GM18511 (cell line): ENCODE measurements around the gene LTBP1.

ENCODE experiments used
- ATAC-seq: cut with Tn5 transposase; IDR thresholded peaks from one replicate; pipeline ENCODE4 v1.9.1; 2021; ENCODE audit warnings: mild to moderate bottlenecking, moderate library complexity; ENCODE audit not compliant: unreplicated experiment

The LTBP1 gene

DNA sequence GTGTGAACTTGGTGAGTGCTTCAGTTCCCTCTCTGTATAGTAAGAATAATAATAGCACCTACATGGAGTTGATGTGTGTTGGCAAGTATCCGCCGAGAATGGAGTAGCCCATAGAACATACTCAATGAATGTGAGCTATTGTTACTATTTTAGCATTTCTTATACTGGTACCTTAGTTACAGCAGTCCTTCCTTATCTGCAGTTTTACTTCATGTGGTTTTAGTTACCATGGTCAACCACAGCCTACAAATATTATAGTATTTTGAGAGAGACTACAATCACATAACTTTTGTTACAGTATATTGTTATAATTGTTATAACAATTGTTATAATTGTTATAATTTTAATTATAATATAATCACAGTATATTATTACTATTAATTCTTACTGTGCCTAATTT is 377.2 kb downstream of the LTBP1 start:
- no peak for ATAC-seq

DNA sequence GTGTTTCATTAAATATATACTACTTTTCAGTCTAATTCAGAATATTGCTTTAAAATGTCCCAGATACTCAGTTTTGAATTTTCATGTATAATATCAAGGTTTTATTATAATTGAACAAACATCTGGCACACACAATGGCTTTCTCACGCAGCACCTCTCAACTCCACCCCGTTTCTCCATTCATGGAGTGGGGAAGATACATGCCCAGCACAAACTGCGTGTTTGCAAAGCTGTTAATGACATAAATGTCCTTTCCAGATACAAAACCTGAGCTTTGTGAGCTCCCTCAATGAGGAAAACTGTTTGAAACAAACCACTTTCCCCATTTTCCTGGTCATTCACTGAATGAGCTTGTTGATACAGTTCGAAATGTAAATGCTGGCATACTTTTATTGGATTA is 379.3 kb downstream of the LTBP1 start:
- ATAC-seq, result no peak

DNA sequence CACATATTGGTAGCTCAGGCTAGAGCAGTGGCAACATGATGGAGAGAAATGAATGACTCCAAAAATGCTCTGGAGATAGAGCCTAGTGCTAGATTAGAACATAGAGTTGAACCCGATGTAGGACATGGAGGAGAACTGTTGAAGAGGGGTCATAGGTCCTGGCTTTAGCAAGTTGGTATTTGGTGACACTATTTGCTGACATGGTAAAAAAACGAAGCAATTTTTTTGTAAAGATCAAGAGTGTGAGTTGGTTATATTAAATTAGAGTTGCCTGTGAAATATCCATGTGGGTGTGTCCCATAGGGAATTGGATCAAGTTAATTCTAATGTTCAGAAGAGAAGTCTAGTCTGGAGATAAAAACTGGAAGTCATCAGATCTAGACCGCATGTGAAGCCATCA is 386.7 kb downstream of the LTBP1 start:
- no peak for ATAC-seq

DNA sequence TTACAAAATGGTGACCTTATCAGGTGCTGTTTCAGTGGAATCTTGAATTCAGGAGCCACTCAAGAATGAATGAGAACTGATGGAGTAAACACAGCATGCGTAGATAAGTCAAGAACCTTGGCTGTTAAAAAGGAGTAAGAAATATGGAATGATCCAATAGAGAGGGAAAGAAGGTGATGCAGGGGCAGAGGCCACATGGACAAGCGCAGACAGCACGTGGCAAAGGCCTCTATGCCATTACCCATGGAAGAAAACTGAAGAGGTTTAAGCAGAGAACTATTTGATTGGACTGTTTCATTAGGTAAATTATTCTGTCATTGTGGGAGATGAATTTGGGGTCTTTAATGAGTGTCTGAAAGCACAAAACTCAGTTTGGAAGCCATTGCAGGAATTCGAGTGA is 387.3 kb downstream of the LTBP1 start:
- no peak for ATAC-seq

DNA sequence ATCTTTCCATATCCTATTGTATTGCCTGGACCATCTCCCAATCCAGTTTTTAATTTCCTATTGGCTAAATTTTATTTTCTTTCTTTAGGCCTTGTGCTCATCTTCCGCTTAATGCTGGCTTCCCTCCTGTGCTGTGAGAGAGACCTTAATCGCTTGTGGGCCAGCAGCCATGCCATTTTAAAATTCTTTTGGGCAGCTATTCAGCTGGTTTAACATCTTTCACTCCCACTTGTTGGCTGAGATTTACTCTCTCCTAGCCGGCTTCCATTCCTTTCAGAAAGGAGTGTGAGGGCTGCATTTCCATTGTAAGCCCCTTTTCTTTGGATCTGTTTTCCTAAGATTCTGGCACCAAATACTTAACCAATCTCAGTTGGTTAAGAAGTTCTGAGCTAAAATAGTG is 388.8 kb downstream of the LTBP1 start:
- ATAC-seq, result no peak

DNA sequence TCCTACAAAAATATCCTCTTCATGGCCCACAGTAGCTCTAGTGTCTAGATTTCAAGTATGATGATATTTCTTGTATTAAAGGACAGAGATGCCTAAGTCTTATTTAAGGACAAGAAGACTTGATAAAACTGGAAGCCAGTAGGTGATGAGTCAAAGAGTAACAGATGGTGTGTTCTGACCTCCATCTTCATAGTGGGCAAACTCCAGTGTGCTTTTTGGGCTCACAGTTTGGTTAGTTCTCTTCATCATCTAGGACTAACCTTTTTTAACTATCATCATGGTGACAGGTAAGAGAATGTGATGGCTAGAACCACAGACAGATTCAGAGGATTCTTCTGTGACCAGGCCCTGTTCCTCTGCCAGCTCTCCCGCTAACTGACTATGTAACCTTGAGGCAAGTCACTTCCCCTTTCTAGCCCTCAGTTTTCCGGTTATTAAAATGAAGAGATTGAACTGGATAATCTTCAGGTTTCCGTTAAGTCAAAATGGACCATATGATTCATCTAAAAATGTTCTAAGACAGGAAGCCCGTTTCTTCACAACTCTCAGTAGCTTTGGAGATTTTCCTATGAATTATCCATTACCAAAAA is 389.4 kb downstream of the LTBP1 start:
- peak; percentile 83 for ATAC-seq

DNA sequence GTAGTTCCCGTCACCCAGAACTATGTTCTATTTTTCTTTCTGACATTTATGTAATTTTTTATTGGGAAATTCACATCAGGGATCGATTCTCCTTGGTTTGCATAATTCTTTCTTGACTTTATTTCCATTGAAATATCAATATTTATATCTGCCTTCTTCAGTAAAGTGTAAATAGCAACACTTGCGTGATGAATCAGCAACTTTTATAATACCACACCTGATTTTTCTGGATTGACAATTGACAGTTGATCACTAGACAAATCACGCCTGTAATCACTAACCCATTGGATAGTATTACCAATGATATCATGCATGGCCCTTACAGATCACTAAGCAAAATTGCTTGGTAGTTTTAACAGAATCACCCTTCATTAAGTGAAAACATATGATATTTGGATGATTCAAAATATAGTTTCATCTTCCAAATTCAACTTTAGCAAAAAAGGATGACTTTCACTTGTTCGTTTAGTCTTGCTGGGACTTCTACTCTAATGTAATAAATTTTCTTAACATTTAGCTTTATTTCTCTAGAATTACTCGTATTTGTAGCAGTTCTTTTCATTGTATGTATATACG is 390.7 kb downstream of the LTBP1 start:
- ATAC-seq, result no peak

DNA sequence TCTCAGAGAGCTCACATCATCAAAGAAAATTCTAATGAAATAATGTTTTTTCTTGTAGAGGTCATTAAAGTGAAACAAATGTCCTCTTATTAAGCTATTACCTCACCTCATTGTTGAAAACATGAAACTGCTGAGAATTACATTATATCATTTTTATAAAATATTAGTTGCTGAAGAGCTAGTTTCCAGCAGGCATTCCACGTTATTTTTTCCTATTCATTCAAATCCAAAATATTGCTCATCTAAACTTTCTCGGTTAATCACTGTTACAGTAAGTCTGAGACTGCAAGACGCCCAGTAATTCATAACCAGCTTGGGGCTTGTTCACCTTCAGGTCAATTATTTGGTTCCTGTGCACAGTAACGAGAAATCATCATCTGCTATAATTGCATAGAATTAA is 391.2 kb downstream of the LTBP1 start:
- ATAC-seq, result no peak

DNA sequence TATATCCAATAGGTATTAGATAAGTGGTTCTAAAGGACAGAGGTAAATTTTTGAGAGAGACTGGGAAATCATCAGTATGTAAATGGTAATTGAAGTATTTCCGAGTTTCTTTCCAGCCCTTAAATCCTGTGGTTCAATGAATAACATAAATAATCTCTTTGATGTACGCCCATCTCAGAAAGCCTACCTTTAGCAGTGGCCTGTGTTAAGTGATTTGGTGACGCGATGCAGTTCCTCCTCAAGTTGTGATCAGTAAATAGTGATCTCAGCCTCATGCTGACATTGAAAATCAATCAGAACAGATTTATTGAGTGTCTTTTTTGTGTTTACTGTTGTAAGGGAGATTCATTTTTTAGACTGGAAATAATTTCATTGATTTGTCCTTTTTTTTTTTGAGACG is 392.5 kb downstream of the LTBP1 start:
- ATAC-seq, result no peak

DNA sequence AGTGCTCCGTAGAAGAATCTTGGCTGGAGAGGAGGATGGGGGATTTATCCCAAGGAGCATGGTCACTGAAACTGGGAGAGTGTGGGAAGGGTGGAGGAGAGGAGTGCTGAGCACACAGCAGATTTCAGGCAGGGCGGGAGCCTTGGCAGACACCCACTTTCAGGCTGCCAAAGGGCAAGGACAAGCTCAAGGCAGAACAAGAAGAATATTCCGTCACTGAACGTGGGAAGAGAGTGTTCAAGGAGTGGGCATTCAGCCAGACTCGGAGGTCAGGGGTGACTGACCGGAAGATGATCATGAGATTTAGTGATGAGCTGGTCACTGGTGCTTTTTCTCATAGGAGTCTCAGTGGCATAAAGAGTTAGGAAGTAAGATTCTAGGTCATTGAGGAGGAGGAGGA is 393.5 kb downstream of the LTBP1 start:
- ATAC-seq, result no peak

DNA sequence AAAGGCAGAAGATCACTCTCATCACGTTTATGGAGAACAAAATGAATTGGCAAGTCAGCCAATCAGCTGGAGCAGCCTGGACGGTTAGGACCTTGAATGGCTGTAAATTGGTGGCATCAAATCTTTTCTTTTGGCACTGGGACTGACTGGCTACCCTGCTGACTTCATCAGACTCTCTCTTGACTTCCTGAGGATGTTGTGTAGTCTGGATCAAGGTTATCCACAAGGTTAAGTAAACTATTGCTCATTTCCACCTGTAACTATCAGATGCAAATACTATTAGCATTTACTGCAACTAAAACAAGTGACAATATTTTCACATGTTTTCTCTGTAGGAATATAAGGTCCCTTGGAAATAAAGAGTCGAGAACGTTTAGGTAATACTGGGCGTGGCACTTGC is 395.4 kb downstream of the LTBP1 start:
- no peak for ATAC-seq

DNA sequence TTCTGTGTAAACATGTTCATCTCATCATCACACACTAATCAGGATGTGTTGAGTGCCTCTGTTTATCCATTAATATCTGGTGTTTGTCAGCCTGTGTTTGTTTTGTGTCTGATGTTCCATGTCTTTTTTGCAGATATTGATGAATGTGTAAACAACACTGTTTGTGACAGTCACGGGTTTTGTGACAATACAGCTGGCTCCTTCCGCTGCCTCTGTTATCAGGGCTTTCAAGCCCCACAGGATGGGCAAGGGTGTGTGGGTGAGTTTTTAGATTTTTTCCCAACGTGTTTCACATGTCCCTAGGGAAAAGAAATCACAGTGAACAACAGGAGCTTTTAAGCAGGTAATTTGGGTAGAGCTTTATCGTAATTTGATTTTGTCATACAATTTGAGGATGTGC is 396.0 kb downstream of the LTBP1 start:
- no peak for ATAC-seq

DNA sequence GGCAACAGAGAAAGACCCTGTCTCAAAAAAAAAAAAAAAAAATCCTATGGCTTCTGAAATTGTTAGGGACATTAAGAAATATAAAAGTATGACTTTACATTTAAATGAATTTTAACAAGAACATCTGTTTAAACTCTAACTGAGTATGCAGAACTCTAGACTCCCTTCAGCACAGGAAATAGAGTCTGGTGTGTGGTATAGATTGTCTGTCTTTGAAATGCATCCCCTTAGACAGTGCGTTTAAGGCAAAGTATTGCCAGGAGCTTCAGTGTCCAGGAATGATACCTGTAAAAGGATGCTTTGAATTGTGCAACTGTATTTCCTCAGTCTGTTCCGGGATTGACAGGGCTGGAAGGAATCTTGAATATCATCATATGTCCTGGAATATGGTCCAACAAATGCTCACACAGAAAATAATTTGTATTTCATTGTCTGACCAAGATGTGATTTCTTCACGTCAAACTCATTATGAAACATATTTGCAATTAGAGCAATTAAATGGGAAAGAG is 396.7 kb downstream of the LTBP1 start:
- ATAC-seq, result no peak

DNA sequence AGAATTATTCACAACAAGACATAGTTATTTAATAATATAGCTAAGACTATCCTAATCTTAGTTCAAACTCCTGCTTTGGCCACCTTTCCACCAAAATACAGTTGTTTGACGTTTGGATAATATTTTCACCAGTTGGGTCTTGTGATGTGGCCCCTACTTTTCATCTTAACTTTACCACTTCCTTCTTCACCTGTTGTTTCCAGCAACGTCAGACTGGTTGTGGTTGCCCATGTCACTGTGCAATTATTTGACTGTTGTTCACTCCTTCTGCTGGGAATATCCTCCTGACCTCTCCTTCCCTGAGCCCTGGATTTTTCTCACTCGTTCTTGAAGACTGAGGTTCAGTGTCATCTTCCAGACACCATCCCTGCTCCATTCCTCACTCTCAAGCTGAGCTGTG is 397.5 kb downstream of the LTBP1 start:
- ATAC-seq, result no peak

DNA sequence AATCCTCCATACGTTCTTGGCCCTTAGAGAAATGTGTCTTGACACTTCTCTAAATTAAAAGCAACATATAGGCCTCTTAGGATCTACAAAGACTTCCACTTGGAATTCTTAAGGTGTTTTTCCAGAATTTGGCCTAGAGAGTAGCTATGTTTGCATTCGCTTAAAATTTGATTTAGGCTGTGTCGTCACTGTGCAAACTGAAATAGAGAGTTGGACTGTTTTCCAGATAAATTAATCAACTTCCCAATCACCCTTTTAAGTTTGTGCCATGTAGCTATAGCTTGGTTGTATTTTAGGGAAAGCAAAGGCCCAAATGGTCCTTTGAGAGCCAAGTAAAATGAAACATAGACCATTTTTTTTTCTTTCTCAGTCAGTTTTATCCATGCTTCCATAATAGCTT is 401.1 kb downstream of the LTBP1 start:
- no peak for ATAC-seq

DNA sequence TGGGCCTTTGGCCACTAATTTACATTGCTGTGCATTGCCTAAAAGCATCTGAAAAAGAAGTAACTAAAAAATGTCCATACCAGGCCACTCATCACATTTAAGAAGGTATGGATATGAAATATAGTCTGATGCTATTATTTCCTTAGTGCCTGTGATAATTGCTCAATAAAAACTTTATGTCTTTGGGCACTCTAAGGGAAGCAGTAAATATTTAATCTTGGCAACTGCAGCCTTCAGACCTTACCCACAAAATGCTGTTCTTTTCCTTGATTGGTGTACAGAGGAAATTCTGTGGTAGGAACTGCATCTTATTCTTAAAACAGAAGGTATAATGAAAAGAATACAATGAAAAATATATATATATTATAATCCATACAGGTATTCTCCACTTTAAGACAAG is 403.9 kb downstream of the LTBP1 start:
- ATAC-seq, result no peak

DNA sequence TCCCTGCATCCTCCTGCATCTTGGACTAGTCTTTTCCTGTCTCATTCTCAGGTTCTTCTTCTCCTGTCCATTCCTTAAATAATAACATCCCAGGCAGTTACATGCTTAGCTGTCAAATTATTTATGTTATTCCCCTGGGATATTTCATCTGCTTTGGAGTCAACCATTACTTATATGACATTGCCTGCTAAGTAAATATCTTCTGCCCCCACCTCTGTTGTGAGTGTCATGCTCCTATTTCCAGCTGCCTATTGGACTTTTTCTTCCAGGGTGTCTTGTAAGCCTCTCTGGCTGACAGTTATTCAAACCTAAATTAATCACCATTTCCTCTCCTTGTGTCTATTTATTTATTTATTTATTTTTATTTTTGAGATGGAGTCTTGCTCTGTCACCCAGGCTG is 405.0 kb downstream of the LTBP1 start:
- ATAC-seq, result no peak

DNA sequence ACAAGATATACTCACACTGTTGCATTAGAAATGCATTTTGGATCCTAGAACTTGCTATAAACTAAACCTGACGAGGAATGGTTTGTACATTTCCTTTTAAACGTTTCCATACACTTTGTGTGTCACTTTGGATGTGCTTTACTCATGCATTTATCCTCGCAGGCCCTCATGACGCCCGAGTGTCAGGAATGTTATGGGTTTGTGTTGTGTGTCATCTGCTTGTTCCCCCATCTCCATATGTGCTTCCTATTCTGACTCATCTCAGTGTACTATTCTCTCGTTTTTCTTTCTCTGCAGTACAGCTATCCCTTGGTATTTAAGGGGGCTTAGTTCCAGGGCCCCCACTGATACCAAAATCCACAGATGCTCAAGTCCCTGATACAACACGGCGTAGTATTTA is 408.2 kb downstream of the LTBP1 start:
- ATAC-seq, result no peak

DNA sequence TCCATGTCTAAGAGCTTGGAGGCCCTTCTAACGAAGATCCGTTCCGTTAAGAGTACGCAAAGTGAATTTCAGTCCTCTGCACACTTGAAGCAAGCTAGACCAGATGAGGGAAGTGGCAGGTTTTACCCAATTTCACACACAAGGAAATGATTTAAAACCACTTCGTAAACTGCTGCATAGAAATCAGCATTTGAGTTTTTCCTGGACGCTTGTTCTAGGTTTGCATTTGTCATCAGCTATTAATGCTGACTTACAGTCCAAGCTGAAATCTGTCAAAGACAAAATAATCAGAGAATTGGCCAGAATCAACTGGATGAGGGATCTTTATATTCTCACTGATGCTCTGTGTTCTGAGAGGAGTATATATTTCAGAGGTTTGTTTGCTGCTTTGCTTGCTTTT is 412.1 kb downstream of the LTBP1 start:
- no peak for ATAC-seq

DNA sequence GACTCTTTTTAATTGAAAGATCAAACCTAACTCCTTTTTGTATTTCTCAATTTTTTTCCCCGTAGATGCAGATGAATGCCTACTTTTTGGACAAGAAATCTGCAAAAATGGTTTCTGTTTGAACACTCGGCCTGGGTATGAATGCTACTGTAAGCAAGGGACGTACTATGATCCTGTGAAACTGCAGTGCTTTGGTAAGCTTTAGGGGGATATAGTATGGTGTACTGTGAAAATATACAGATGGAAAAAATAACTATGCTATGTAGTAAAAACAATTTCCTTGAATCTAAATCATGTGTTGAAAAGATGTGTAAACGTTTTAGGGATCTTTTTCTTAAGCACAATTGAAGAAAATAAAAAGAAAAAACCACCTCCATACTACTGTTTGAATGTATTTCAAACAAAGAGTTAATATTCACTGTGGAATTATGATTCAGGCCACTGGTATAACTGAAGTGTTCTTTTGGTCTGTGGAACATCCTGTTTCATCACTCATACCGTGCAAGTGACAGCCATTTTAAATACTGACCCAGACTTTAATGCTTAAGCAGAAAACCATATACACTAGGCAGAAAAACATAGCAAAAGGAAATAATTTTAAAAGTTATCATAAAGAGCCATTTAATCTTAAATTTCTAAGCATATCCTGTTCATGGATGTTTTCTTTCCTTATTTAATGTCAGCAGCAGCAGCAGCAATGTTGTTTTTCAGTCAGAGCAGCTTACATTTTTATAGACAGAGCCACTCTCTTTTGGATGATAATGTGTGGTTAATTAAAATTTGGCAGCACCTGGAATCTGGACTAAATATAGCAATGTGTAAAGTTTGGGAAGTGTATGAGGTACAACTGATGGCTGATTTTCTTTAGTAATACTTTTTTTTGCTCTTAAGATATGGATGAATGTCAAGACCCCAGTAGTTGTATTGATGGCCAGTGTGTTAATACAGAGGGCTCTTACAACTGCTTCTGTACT is 416.9 kb downstream of the LTBP1 start:
- ATAC-seq, result no peak

DNA sequence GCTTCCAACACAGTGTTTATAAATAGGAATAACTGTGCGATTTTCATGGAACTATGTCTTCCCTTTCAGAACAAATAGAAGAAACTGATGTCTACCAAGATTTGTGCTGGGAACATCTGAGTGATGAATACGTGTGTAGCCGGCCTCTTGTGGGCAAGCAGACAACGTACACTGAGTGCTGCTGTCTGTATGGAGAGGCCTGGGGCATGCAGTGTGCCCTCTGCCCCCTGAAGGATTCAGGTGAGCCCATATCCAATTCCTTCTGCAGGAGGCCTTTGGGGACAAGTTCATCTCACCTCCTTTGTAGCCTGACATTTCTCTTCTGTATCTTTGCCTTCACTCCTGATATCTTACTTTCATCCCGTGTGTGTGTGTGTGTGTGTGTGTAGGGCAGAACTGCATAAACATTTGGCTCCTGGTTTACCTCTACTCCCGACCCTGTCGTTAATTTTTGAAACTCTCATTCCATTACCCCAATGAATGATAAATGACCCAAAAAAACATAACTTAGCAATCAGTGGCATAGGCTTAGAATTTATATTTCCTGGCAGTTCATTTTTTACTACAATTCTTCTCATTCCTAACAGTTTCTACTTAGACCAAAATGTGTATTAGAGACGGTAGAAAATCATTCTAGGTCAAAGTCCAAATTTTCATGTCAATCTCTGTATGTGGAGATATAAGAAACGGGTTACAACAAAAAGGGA is 418.7 kb downstream of the LTBP1 start:
- no peak for ATAC-seq
